Hepatocyte (in vitro differentiated cells): ENCODE results near the gene ARHGAP26.

Source experiments
- EZH2 ChIP-seq: fragments of 200-600 bp; sonication (generic); IDR thresholded peaks from 2 replicates; pipeline ENCODE4 v1.6.1; 2016; ENCODE audit warnings: antibody characterized with exemption, mild to moderate bottlenecking, borderline replicate concordance
- TF ChIP-seq, protein P1 (sequence below): fragments of 200-600 bp; sonication (generic); IDR thresholded peaks from 2 replicates; pipeline ENCODE4 v1.5.1; 2016; ENCODE audit warnings: antibody characterized with exemption, mild to moderate bottlenecking; ENCODE audit not compliant: poor library complexity

DNA sequence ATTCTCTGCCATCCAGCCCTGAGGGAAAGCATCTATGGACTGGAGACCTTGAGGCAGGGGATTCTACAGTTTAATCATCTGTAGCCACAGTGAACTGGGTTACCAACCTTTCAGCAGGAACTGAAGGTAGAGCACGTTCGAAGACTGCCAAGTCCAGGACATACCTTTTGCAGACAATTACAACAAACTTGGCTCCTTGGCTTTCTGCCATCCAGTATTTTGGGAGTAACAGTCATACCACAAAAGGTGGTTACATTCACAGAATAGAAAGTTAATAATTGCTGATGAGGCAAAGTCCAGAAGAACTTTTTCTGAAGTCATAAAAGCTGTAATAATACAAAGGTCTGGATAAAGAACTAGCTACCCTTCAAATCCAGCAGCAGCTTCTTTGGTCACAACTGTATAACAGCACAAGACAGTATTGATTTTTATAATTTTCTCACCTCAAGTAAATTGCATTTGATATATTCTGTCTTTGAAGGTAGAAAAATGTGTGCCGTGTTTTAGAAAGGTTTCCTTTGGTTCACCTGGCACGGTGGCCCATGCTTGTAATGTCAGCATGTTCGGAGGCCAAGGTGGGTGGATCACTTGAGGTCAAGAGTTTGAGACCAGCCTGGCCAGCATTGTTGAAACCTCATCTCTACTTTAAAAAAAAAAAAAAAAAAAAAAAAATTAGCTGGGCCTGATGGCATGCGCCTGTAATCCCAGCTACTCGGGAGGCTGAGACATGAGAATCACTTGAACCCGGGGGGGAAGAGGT lies 396.7 kb downstream of the ARHGAP26 start:
- no peak for TF ChIP-seq EZH2
- TF ChIP-seq, protein P1, sequence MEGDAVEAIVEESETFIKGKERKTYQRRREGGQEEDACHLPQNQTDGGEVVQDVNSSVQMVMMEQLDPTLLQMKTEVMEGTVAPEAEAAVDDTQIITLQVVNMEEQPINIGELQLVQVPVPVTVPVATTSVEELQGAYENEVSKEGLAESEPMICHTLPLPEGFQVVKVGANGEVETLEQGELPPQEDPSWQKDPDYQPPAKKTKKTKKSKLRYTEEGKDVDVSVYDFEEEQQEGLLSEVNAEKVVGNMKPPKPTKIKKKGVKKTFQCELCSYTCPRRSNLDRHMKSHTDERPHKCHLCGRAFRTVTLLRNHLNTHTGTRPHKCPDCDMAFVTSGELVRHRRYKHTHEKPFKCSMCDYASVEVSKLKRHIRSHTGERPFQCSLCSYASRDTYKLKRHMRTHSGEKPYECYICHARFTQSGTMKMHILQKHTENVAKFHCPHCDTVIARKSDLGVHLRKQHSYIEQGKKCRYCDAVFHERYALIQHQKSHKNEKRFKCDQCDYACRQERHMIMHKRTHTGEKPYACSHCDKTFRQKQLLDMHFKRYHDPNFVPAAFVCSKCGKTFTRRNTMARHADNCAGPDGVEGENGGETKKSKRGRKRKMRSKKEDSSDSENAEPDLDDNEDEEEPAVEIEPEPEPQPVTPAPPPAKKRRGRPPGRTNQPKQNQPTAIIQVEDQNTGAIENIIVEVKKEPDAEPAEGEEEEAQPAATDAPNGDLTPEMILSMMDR: no peak
